ENCODE results near the gene TOX3. TPM values are rescaled to one million over a fixed set of nuclear protein-coding genes. Genes with fewer than 3 reads are reported as not detected.

The TOX3 gene
- total and polyA plus RNA-seq, 2 donors (not counting 3 experiments of a cell fraction or from before 2014, with no cell fraction given), result not detected

DNA sequence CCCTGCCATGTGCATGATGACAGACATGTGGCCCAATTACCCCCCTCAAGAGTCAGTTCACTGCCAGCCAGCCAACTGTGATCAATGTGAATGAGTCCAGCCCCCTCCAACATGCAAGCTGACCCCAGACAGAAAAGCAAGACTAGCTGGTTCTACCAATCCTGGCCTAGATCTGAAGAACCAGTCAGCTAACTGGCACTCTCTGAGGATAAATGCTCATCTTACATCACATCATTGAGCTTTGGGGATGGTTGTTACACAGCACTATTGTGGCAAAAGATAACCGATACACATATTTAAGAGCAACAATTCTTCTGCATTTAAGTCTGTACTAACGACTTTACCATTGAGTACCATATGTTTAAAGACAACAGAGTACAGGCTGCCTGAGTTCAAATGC, 106.7 kb downstream of the TOX3 start:
- Histone ChIP-seq H3K9me3 (replicated peaks; ENCODE audit: control insufficient read depth, insufficient read depth, low read length) (peaks cover 3% of the 10 kb centered on the region), H3K4me1 (ENCODE audit: control insufficient read depth, extremely low read depth, insufficient read depth, low read length) (no peaks in the 10 kb centered on the region), H3K79me2 (ENCODE audit: control insufficient read depth, insufficient read depth, low read length) (no peaks in the 10 kb centered on the region), H3K4me3 (replicated peaks in 1 of 3; ENCODE audit: insufficient read depth in 1 of 3, low read depth in 1 of 3, low read length in 3 of 3) (no peak overlapping the region), H3K27ac (ENCODE audit: insufficient read depth, low read depth, low read length) (no peak overlapping the region), H2AFZ (ENCODE audit: low read depth, low read length) (no peak overlapping the region), H3K36me3 (ENCODE audit: control insufficient read depth in 2 of 2, extremely low read depth in 1 of 2, insufficient read depth in 2 of 2, low read length in 2 of 2) (no peaks in the 10 kb centered on the region), H3K9me1 (replicated peaks; ENCODE audit: control insufficient read depth, extremely low read depth, insufficient read depth, low read length) (no peaks in the 10 kb centered on the region), H4K20me1 (replicated peaks; ENCODE audit: control insufficient read depth, extremely low read depth, insufficient read depth, low read length) (no peaks in the 10 kb centered on the region), H3K27me3 (ENCODE audit: control insufficient read depth in 2 of 2, insufficient read depth in 2 of 2, low read length in 2 of 2) (no peaks in the 10 kb centered on the region), H3K4me2 (ENCODE audit: insufficient read depth, low read length) (no peak overlapping the region), H3K9ac (replicated peaks; ENCODE audit: extremely low read depth, insufficient read depth, low read length) (no peak overlapping the region)
- FAIRE-seq (no peak), DNase-seq (ENCODE audit: low read depth, low spot score) (no peak)
- dilution Hi-C loops (cut with MboI; ENCODE audit: extremely low pct_ligation_motif_present, low sequenced_read_pairs), result no loop called here
- BruUV-seq (replicated peaks), result no TSS peak
- TF ChIP-seq POLR2A (IDR thresholded peaks at IDR 0.05; ENCODE audit: low read depth, low read length), result no peak
- TF ChIP-seq MYC (IDR thresholded peaks at IDR 0.05; ENCODE audit: low read depth, low read length), result no peak
- no peak for TF ChIP-seq CTCF (IDR thresholded peaks at IDR 0.05; ENCODE audit: extremely low read depth in 1 of 2, insufficient read depth in 1 of 2, low read depth in 1 of 2, low read length in 2 of 2)
- TF ChIP-seq POLR2AphosphoS5 (IDR thresholded peaks at IDR 0.05; ENCODE audit: insufficient read depth, low read depth, low read length), result no peak
- no peak for TF ChIP-seq JUN (IDR thresholded peaks at IDR 0.05; ENCODE audit: borderline replicate concordance, insufficient read depth, insufficient read length, low read depth)
- no peak for TF ChIP-seq GATA2 (IDR thresholded peaks at IDR 0.05; ENCODE audit: insufficient read depth, insufficient read length, low read depth, low read length)
- no peak for TF ChIP-seq FOS (IDR thresholded peaks at IDR 0.05; ENCODE audit: borderline replicate concordance, insufficient read depth, low read length)
- TF ChIP-seq, protein P1, sequence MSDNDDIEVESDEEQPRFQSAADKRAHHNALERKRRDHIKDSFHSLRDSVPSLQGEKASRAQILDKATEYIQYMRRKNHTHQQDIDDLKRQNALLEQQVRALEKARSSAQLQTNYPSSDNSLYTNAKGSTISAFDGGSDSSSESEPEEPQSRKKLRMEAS (IDR thresholded peaks at IDR 0.05; ENCODE audit: insufficient read depth, insufficient read length), result no peak
- no peak for TF ChIP-seq EZH2 (IDR thresholded peaks at IDR 0.05; ENCODE audit: borderline replicate concordance, low read depth, low read length, severe bottlenecking)
- CTCF ChIA-PET, result no interaction called here
- intact Hi-C loops (cut with micrococcal nuclease), result no loop called here
- POLR2A ChIA-PET, result no interaction called here
